GM19395 (cell line): ENCODE results near the gene AP5Z1.
"Not testable (repeated sequence)": the region's sequence is repeated elsewhere in the genome, so short reads cannot be mapped to it uniquely, and the experiment has no call there.

Experiments
- ATAC-seq: cut with Tn5 transposase; IDR thresholded peaks from one replicate; pipeline ENCODE4 v1.9.1; 2021; ENCODE audit warnings: mild to moderate bottlenecking, moderate library complexity; ENCODE audit not compliant: unreplicated experiment

AP5Z1 gene

GRCh38 chr7:4800926-4801838 lies 25.8 kb downstream of the AP5Z1 start:
- no peak for ATAC-seq

- ATAC-seq, result no peak
Observed at GRCh38 chr7:4801839-4802231, 26.4 kb downstream of the AP5Z1 start.

- ATAC-seq, result not testable (repeated sequence)
Observed at GRCh38 chr7:4802577-4802976, 27.2 kb downstream of the AP5Z1 start.

GRCh38 chr7:4803397-4804241 lies 28.2 kb downstream of the AP5Z1 start:
- ATAC-seq, result no peak

GRCh38 chr7:4805110-4805983 lies 29.9 kb downstream of the AP5Z1 start:
- ATAC-seq, result no peak

- no peak for ATAC-seq
Observed at GRCh38 chr7:4805984-4806300, 30.5 kb downstream of the AP5Z1 start.

GRCh38 chr7:4806983-4807597 lies 31.7 kb downstream of the AP5Z1 start:
- ATAC-seq, result no peak

- no peak for ATAC-seq
Observed at GRCh38 chr7:4807598-4808016, 32.2 kb downstream of the AP5Z1 start.

- ATAC-seq, result no peak
Observed at GRCh38 chr7:4808026-4808425, 32.6 kb downstream of the AP5Z1 start.

- no peak for ATAC-seq
Observed at GRCh38 chr7:4808565-4808964, 33.1 kb downstream of the AP5Z1 start.

GRCh38 chr7:4809091-4809591 lies 33.7 kb downstream of the AP5Z1 start:
- no peak for ATAC-seq

- ATAC-seq, result no peak
Observed at GRCh38 chr7:4809666-4810065, 34.2 kb downstream of the AP5Z1 start.

GRCh38 chr7:4814433-4814832 lies 39.0 kb downstream of the AP5Z1 start:
- no peak for ATAC-seq

GRCh38 chr7:4815121-4815520 lies 39.7 kb downstream of the AP5Z1 start:
- ATAC-seq, result no peak

- ATAC-seq, result no peak
Observed at GRCh38 chr7:4815609-4816418, 40.4 kb downstream of the AP5Z1 start.

GRCh38 chr7:4816419-4817080 lies 41.1 kb downstream of the AP5Z1 start:
- ATAC-seq, result no peak

- ATAC-seq, result no peak
Observed at GRCh38 chr7:4817178-4817901, 41.9 kb downstream of the AP5Z1 start.

- ATAC-seq, result no peak
Observed at GRCh38 chr7:4818000-4818794, 42.8 kb downstream of the AP5Z1 start.
